Ascending aorta (tissue), 2 donors: Measurements from ENCODE around the gene ACBD6. TPM values are rescaled to one million over a fixed set of nuclear protein-coding genes. Genes with fewer than 3 reads are reported as not detected.

Source experiments
- DNase-seq, 2 donors: peaks; one replicate each; pipeline ENCODE4 v3.0.0-alpha.2; 2019; ENCODE audit warnings: low spot score in 2 of 2
- H3K27ac ChIP-seq, 2 donors: fragments of 200-600 bp; sonication (generic); one replicate each; pipeline ENCODE4 v1.5.1; 2016 to 2017; ENCODE audit warnings: mild to moderate bottlenecking in 1 of 2
- H3K27me3 ChIP-seq: fragments of 200-600 bp; sonication (generic); one replicate; pipeline ENCODE4 v1.5.1; 2017
- H3K36me3 ChIP-seq, 2 donors: fragments of 200-600 bp; sonication (generic); one replicate each; pipeline ENCODE4 v1.5.1; 2016
- H3K4me1 ChIP-seq, 2 donors: fragments of 200-600 bp; sonication (generic); one replicate each; pipeline ENCODE4 v1.5.1; 2016 to 2017; ENCODE audit warnings: mild to moderate bottlenecking in 1 of 2
- H3K4me3 ChIP-seq, 2 donors: fragments of 200-600 bp; sonication (generic); one replicate each; pipeline ENCODE4 v1.5.1; 2016 to 2017; ENCODE audit warnings: mild to moderate bottlenecking in 1 of 2
- H3K9me3 ChIP-seq, 2 donors: fragments of 200-600 bp; sonication (generic); one replicate each; pipeline ENCODE4 v1.5.1; 2016
- intact Hi-C: fragments of 100-400 bp; cut with DNase I; formaldehyde crosslinking; loops from one replicate; pipeline ENCODE4 v1.15.1; 2023
- total RNA-seq: library from RNA; depleted of rRNA; stranded (reverse); fragments of >200 nt; gene quantifications from one replicate; pipeline ENCODE4 v1.1.0, GENCODE V29; 2016
- TF ChIP-seq, protein P1 (sequence below), 3 experiments: fragments of 200-600 bp in 2 of 3; fragments of 450-650 bp in 1 of 3; sonication (generic) in 2 of 3; IDR thresholded peaks; one replicate each; pipeline ENCODE4 v1.5.1; 2016 to 2019; ENCODE audit warnings: antibody characterized with exemption in 3 of 3, mild to moderate bottlenecking in 1 of 3, moderate library complexity in 1 of 3

ACBD6 gene
- total RNA-seq, 1 donor from 2014 or later, result 67.7 TPM

DNA sequence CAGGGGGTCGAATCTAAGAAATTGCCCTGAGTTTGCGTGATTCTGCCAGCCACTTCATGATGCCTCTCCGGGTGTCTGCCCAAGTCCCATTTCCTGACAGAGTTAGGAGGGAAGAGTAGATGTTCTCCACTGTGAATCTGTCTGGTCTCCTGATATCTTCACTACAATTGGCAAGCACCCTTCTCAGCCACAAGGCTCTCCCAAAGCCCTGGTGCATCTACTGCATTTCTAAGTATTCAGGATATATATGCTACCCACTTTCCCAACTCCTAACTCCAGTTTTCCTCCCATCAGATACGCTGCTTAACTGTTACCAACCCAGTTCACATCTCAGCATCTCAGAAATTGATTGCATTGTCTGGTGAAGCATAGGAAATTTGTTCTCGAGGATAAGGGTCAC lies 30.5 kb upstream of the ACBD6 start:
- H3K9me3 ChIP-seq, result no peaks in the 10 kb centered on the region
- intact Hi-C loops, result loop anchor here (2.0 to 5.0 kb wide), 3 partner anchors 100 to 489 kb away; partner anchors contain the start of genes STX6 and XPR1
- H3K4me1 ChIP-seq, result peaks cover 8 to 20% of the 10 kb centered on the region in 2 donors
- DNase-seq, result no peak
- H3K27ac ChIP-seq, result no peak overlapping the region
- H3K27me3 ChIP-seq, result no peaks in the 10 kb centered on the region
- TF ChIP-seq, protein P1, sequence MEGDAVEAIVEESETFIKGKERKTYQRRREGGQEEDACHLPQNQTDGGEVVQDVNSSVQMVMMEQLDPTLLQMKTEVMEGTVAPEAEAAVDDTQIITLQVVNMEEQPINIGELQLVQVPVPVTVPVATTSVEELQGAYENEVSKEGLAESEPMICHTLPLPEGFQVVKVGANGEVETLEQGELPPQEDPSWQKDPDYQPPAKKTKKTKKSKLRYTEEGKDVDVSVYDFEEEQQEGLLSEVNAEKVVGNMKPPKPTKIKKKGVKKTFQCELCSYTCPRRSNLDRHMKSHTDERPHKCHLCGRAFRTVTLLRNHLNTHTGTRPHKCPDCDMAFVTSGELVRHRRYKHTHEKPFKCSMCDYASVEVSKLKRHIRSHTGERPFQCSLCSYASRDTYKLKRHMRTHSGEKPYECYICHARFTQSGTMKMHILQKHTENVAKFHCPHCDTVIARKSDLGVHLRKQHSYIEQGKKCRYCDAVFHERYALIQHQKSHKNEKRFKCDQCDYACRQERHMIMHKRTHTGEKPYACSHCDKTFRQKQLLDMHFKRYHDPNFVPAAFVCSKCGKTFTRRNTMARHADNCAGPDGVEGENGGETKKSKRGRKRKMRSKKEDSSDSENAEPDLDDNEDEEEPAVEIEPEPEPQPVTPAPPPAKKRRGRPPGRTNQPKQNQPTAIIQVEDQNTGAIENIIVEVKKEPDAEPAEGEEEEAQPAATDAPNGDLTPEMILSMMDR (IDR thresholded peaks at IDR 0.05), result no peak
- no peak overlapping the region for H3K4me3 ChIP-seq
- H3K36me3 ChIP-seq, result no peaks in the 10 kb centered on the region

DNA sequence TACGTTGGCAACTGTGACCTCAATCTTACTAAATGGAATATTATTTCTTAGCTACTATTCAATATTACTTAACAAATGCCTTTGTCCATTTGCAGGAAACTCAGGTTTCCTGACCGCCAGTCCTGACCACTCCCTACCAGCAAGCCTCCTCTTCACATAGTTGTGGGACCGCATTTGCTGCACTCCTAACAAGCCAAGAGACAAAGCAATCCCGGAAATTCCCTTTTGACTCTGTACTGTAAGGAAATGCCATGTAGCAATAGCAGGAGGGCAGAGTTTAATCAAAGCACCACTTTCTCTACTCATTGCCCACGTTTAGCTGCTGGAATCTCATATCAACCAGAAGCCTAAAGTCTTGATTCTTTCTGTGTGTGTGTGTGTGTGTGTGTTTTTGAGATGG lies 28.1 kb upstream of the ACBD6 start:
- H3K4me3 ChIP-seq, result no peak overlapping the region
- H3K9me3 ChIP-seq, result no peaks in the 10 kb centered on the region
- no peak for DNase-seq
- H3K36me3 ChIP-seq, result no peaks in the 10 kb centered on the region
- peak overlapping the region; percentile 73 to 80 for H3K27ac ChIP-seq
- TF ChIP-seq, protein P1 (IDR thresholded peaks at IDR 0.05), result no peak
- H3K27me3 ChIP-seq, result no peaks in the 10 kb centered on the region
- intact Hi-C loops, result loop anchor here (5.0 kb wide), 2 partner anchors 332 to 492 kb away; partner anchors contain the start of gene STX6
- peaks cover 13 to 37% of the 10 kb centered on the region in 2 donors for H3K4me1 ChIP-seq

DNA sequence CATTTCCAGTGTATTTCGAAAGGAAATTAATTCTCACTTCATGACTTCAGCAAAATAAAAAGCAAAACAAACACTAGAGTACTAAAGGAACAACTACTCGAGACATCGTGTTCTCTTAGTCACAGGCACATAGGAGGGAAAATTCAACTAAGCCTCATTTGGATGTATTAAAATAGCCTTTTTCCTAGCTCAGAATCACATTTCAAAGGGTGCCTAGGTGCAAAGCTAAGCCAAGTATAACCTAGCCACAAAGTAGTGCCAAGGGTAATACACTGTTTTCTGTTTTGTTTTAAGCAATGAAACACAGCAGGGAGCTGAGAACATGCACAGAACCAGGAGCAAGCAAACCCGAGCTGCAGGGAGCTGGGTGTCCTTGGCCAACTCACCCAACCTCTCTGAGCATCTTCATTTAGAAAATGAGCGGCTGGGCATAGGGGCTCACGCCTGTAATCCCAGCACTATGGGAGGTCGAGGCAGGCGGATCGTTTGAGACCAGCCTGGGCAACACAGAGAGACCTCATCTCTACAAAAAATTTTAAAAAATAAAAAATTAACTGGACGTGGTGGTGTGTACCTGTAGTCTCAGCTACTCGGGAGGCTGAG lies 26.6 kb upstream of the ACBD6 start:
- DNase-seq, result peak in 1 of 2 donors; percentile 76
- Histone ChIP-seq H3K9me3 (no peaks in the 10 kb centered on the region), H3K27ac (peak overlapping the region; percentile 80 to 83), H3K4me3 (no peak overlapping the region), H3K4me1 (peaks cover 13 to 37% of the 10 kb centered on the region in 2 donors), H3K36me3 (no peaks in the 10 kb centered on the region), H3K27me3 (no peaks in the 10 kb centered on the region)
- intact Hi-C loops, result loop anchor here (2.0 to 5.0 kb wide), 3 partner anchors 14 to 558 kb away; partner anchors contain the start of gene IER5
- TF ChIP-seq, protein P1 (IDR thresholded peaks at IDR 0.05), result no peak

DNA sequence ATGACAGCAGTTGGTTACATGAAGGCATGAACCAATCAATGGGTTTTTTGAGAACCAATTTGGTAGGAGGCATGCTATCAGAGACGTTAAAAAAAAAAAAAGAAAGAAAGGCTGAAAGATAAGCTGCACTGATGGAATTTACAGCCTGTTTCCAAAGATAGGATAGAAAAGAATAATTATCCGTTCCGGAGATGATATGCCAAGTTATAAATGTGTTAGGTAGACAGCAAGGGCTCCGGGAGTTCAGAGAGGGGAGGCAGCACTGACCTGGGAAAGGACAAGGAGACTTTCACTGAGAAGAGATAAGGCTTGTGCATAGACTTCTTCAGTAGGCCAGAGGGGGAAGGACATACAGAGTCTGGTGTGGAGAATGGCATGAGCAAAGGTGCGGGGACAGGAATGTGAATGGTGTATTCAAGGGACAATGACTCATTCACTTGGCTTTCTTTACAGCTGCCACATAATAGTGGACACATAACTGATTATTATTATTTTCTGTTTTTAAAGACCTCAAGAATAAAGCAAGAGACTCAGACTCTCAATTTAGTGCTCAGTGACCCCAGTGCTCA lies 24.8 kb upstream of the ACBD6 start:
- no peaks in the 10 kb centered on the region for H3K36me3 ChIP-seq
- H3K27me3 ChIP-seq, result no peaks in the 10 kb centered on the region
- intact Hi-C loops, result loop anchor here (5.0 kb wide), 2 partner anchors 35 to 560 kb away; partner anchors contain the start of gene IER5
- H3K9me3 ChIP-seq, result no peaks in the 10 kb centered on the region
- H3K4me3 ChIP-seq, result no peak overlapping the region
- H3K27ac ChIP-seq, result peak overlapping the region; percentile 80 to 83
- no peak for DNase-seq
- TF ChIP-seq, protein P1 (IDR thresholded peaks at IDR 0.05), result no peak
- H3K4me1 ChIP-seq, result peaks cover 13 to 37% of the 10 kb centered on the region in 2 donors

DNA sequence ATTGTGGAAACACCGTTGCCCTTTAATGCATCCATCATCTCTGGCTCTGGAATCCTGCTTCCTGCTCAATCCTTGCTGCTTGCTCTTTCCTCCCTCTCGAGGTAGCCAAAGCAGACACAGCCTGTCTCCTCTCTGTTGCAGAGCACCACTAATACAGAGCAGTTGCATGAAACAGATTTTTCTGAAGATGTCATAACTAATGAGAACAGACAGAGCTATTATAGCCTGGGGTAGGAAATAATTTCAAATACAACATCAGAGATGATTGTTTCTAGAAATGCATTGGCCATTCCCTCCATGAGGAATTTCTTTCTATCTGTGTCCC lies 23.3 kb upstream of the ACBD6 start:
- no peaks in the 10 kb centered on the region for H3K36me3 ChIP-seq
- H3K4me3 ChIP-seq, result no peak overlapping the region
- intact Hi-C loops, result loop anchor here (5.0 kb wide), 2 partner anchors 37 to 562 kb away; partner anchors contain the start of gene IER5
- H3K27me3 ChIP-seq, result no peaks in the 10 kb centered on the region
- TF ChIP-seq, protein P1 (IDR thresholded peaks at IDR 0.05), result no peak
- peaks cover 13 to 37% of the 10 kb centered on the region in 2 donors for H3K4me1 ChIP-seq
- DNase-seq, result no peak
- H3K27ac ChIP-seq, result peak overlapping the region; percentile 23 to 25
- no peaks in the 10 kb centered on the region for H3K9me3 ChIP-seq
